GM23338 (cell line): ENCODE data around the gene WDR45B. TPM values are rescaled to one million over a fixed set of nuclear protein-coding genes. Genes with fewer than 3 reads are reported as not detected.
A peak's percentile ranks its signal among the peaks of the same experiment; 100 is the strongest.

ENCODE experiments used
- ATAC-seq: fragments of 200-7000 bp; cut with Tn5 transposase; 3 replicates; pipeline ENCODE4 v1.9.1; 2020
- DNase-seq: peaks from one replicate; pipeline ENCODE4 v3.0.0-alpha.2; 2015; ENCODE audit warnings: low spot score
- H2AFZ ChIP-seq: fragments of 200-600 bp; sonication (generic); 2 replicates; pipeline ENCODE4 v1.8.0; 2016; ENCODE audit warnings: antibody characterized with exemption, mild to moderate bottlenecking, moderate library complexity
- H3F3A ChIP-seq: fragments of 200-600 bp; sonication (generic); replicated peaks from 2 replicates; pipeline ENCODE4 v1.8.0; 2017; ENCODE audit warnings: antibody characterized with exemption, mixed run types, low read depth
- H3K27ac ChIP-seq: fragments of 200-600 bp; sonication (generic); 2 replicates; pipeline ENCODE4 v1.6.1; 2016; ENCODE audit warnings: low read depth
- H3K27me3 ChIP-seq: fragments of 200-600 bp; sonication (generic); 2 replicates; pipeline ENCODE4 v1.8.0; 2016; ENCODE audit warnings: mild to moderate bottlenecking, mixed run types, moderate library complexity; ENCODE audit not compliant: insufficient read depth
- H3K36me3 ChIP-seq: fragments of 200-600 bp; sonication (generic); 2 replicates; pipeline ENCODE4 v1.8.0; 2016; ENCODE audit warnings: mild to moderate bottlenecking; ENCODE audit not compliant: insufficient read depth
- H3K4me1 ChIP-seq: fragments of 200-600 bp; sonication (generic); 2 replicates; pipeline ENCODE4 v1.8.0; 2016; ENCODE audit warnings: mild to moderate bottlenecking, moderate library complexity; ENCODE audit not compliant: insufficient read depth
- H3K4me2 ChIP-seq: fragments of 200-600 bp; sonication (generic); 2 replicates; pipeline ENCODE4 v1.7.1; 2017; ENCODE audit warnings: mixed run types
- H3K4me3 ChIP-seq: fragments of 200-600 bp; sonication (generic); 2 replicates; pipeline ENCODE4 v1.6.1; 2016; ENCODE audit warnings: mixed run types
- H3K79me2 ChIP-seq: fragments of 200-600 bp; sonication (generic); replicated peaks from 2 replicates; pipeline ENCODE4 v1.8.0; 2017; ENCODE audit warnings: mild to moderate bottlenecking; ENCODE audit not compliant: insufficient read depth
- H3K9me2 ChIP-seq: fragments of 200-600 bp; sonication (generic); 2 replicates; pipeline ENCODE4 v1.8.0; 2017; ENCODE audit not compliant: insufficient read depth
- H4K20me1 ChIP-seq: fragments of 200-600 bp; sonication (generic); replicated peaks from 2 replicates; pipeline ENCODE4 v1.8.0; 2017; ENCODE audit warnings: mild to moderate bottlenecking; ENCODE audit not compliant: insufficient read depth
- H3K27ac Mint-ChIP-seq: 2 replicates; pipeline ENCODE4 v1.8.0; 2020; ENCODE audit warnings: inconsistent platforms, mild to moderate bottlenecking, moderate library complexity, mixed read lengths
- H3K27me3 Mint-ChIP-seq: 3 replicates; pipeline ENCODE4 v1.8.0; 2022; ENCODE audit warnings: low read depth, mild to moderate bottlenecking, moderate library complexity, mixed read lengths, inconsistent platforms; ENCODE audit not compliant: insufficient read depth, poor library complexity
- H3K36me3 Mint-ChIP-seq: 3 replicates; pipeline ENCODE4 v1.8.0; 2021; ENCODE audit warnings: low read depth, mild to moderate bottlenecking, inconsistent platforms, moderate library complexity, mixed read lengths
- H3K4me1 Mint-ChIP-seq: 3 replicates; pipeline ENCODE4 v1.8.0; 2020; ENCODE audit warnings: mild to moderate bottlenecking, inconsistent platforms, mixed read lengths
- H3K4me3 Mint-ChIP-seq: 3 replicates; pipeline ENCODE4 v1.8.0; 2021; ENCODE audit warnings: moderate library complexity, mild to moderate bottlenecking, inconsistent platforms, mixed read lengths
- H3K9me3 Mint-ChIP-seq: 3 replicates; pipeline ENCODE4 v1.8.0; 2020; ENCODE audit warnings: moderate library complexity, mild to moderate bottlenecking, inconsistent platforms, mixed read lengths
- CREB1 ChIP-seq: fragments of 250-450 bp; sonication (Bioruptor Pico); IDR thresholded peaks from 2 replicates; pipeline ENCODE4 v1.5.0; 2020; ENCODE audit warnings: low read depth, mild to moderate bottlenecking, moderate library complexity
- ETS1 ChIP-seq: IDR thresholded peaks from 2 replicates; pipeline ENCODE4 v1.6.1; 2016; ENCODE audit warnings: antibody characterized with exemption
- EZH2 ChIP-seq: fragments of 200-600 bp; sonication (generic); IDR thresholded peaks from one replicate; pipeline ENCODE4 v1.8.0; 2017; ENCODE audit warnings: antibody characterized with exemption, mild to moderate bottlenecking, low read depth; ENCODE audit not compliant: unreplicated experiment
- EZH2phosphoT487 ChIP-seq: fragments of 200-600 bp; sonication (generic); IDR thresholded peaks from one replicate; pipeline ENCODE4 v1.8.1; 2018; ENCODE audit warnings: antibody characterized with exemption; ENCODE audit not compliant: unreplicated experiment
- JUNB ChIP-seq: IDR thresholded peaks from one replicate; pipeline ENCODE4 v1.6.1; 2016; ENCODE audit warnings: antibody characterized with exemption; ENCODE audit not compliant: unreplicated experiment
- STAT1 ChIP-seq: IDR thresholded peaks from one replicate; pipeline ENCODE4 v1.6.1; 2016; ENCODE audit warnings: antibody characterized with exemption; ENCODE audit not compliant: unreplicated experiment
- ZNF114 ChIP-seq: fragments of 250-450 bp; sonication (Bioruptor Pico); IDR thresholded peaks from 2 replicates; pipeline ENCODE4 v1.5.0; 2020; ENCODE audit warnings: mild to moderate bottlenecking, moderate library complexity
- ZNF331 ChIP-seq: fragments of 250-450 bp; sonication (Bioruptor Pico); IDR thresholded peaks from 2 replicates; pipeline ENCODE4 v1.5.0; 2020; ENCODE audit warnings: low read depth, mild to moderate bottlenecking, moderate library complexity
- polyA plus RNA-seq: library from polyadenylated mRNA; unstranded; fragments of >200 nt; fragmentation: Nextera tagmentation; extraction: Ambion mirVana; gene quantifications from 2 replicates; pipeline ENCODE4 v1.2.1, GENCODE V29; 2016
- total RNA-seq: library from RNA; depleted of rRNA; stranded (reverse); fragments of >200 nt; shearing (Covaris generic); gene quantifications from 2 replicates; pipeline ENCODE4 v1.2.3, GENCODE V29; 2014

WDR45B gene
- total and polyA plus RNA-seq, 2 experiments from 2014 or later: 69.4 to 96.4 TPM

DNA sequence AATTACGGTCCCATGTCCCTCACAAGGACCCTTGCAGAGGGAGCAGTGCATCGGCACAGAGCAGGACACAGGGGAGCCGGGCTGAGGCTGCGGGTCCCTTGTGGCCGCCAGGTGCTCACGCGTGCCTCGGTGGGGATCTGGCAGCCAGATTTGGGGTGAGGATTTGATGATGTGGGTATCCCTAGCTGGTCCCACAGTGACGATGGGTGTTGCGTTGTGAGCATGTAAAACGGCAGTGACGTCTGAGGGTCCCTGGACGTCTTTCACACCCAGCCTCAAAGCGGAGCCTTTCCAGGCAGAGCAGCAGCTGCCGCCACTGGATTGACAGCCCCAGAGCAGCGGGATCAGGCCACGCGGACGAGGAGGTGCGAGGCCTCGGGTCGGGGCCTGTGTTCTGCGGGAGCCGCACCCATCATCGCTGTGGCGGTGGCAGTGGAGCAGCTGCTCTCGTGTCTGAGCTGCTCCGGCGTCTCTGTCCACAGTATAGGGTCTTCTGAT is 54.6 kb downstream of the WDR45B start (continued):
- TF ChIP-seq ETS1 (no peak), EZH2phosphoT487 (no peak)

DNA sequence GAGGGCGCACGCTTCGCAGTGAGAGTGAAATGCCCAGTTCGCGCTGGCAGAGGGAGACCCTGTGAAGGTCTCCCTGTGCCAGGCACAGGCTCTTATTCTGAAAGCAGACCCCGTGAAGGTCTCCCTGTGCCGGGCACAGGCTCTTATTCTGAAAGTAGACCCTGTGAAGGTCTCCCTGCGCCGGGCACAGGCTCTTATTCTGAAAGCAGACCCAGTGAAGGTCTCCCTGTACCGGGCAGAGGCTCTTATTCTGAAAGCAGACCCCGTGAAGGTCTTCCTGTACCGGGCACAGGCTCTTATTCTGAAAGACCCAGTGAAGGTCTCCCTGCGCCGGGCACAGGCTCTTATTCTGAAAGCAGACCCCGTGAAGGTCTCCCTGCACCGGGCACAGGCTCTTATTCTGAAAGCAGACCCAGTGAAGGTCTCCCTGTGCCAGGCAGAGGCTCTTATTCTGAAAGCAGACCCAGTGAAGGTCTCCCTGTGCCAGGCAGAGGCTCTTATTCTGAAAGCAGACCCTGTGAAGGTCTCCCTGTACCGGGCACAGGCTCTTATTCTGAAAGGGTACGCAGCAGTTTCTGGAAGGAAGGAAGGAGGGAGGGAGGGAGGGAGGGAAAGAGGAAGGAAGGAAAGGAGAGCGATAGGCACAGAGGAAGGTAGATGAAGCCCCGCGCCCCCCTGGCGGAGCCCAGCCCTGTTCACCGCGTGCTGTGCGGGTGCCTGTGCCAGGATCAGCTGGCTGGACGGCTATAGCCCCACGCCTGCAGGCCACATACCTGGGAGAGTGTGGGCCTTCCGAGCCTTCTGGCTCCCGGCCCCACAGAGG is 55.3 kb downstream of the WDR45B start:
- Histone ChIP-seq H3K4me2 (peak overlapping the region; percentile 72), H3K27me3 (no peaks in the 10 kb centered on the region), H3K9me2 (no peaks in the 10 kb centered on the region), H3K27ac (peak overlapping the region; percentile 74), H4K20me1 (peaks cover 6% of the 10 kb centered on the region; the same call in 1 of the 2 replicates), H3K36me3 (0 out of 2 replicates have a peak, but pooled peaks cover 11% of the 10 kb centered on the region), H3K4me3 (peak overlapping the region; percentile 43), H3K79me2 (peaks cover 25% of the 10 kb centered on the region), H3F3A (peaks cover 18% of the 10 kb centered on the region), H2AFZ (no peak overlapping the region), H3K4me1 (no peaks in the 10 kb centered on the region)
- ATAC-seq (peak; percentile 74), DNase-seq (peak; percentile 88)
- Mint-ChIP-seq H3K36me3 (peaks cover 46% of the 10 kb centered on the region), H3K9me3 (no peaks in the 10 kb centered on the region; the same call in 2 of the 3 replicates), H3K4me1 (peaks cover 12% of the 10 kb centered on the region), H3K4me3 (peak overlapping the region; percentile 61; the same call in 2 of the 3 replicates), H3K27me3 (peaks cover 12% of the 10 kb centered on the region), H3K27ac (peak overlapping the region; percentile 77)
- no peak for TF ChIP-seq ZNF331
- TF ChIP-seq CREB1: 0 out of 2 replicates have a peak, but pooled peaks have one; percentile 28

- DNase-seq (no peak), ATAC-seq (no peak)
- no peak overlapping the region for H3K4me2 ChIP-seq
- H2AFZ ChIP-seq: no peak overlapping the region
- peaks cover 12% of the 10 kb centered on the region for H3K4me1 Mint-ChIP-seq
- H3K27ac ChIP-seq: peak overlapping the region; percentile 74
- no peaks in the 10 kb centered on the region for H3K27me3 ChIP-seq
- H4K20me1 ChIP-seq: peaks cover 6% of the 10 kb centered on the region; the same call in 1 of the 2 replicates
- H3K4me3 ChIP-seq: no peak overlapping the region
- H3K4me3 Mint-ChIP-seq: no peak overlapping the region
- no peaks in the 10 kb centered on the region for H3K9me2 ChIP-seq
- no peaks in the 10 kb centered on the region; the same call in 2 of the 3 replicates for H3K9me3 Mint-ChIP-seq
- 0 out of 2 replicates have a peak, but pooled peaks cover 11% of the 10 kb centered on the region for H3K36me3 ChIP-seq
- H3F3A ChIP-seq: peaks cover 18% of the 10 kb centered on the region
- peak overlapping the region; percentile 66; the same call in 1 of the 2 replicates for H3K27ac Mint-ChIP-seq
- peaks cover 48% of the 10 kb centered on the region for H3K36me3 Mint-ChIP-seq
- peaks cover 18% of the 10 kb centered on the region for H3K79me2 ChIP-seq
- no peak for TF ChIP-seq STAT1
- TF ChIP-seq EZH2: no peak
- no peak for TF ChIP-seq CREB1
- TF ChIP-seq ZNF114 (CRISPR knock-in tag): no peak
- TF ChIP-seq JUNB: no peak
- TF ChIP-seq ETS1: no peak
- H3K4me1 ChIP-seq: no peaks in the 10 kb centered on the region
- H3K27me3 Mint-ChIP-seq: peaks cover 12% of the 10 kb centered on the region
Measured at GRCh38 chr17:82592289-82592766, 55.9 kb downstream of the WDR45B start.
